Fibroblast of villous mesenchyme (primary cell): ENCODE results near the gene PRKN. TPM values are rescaled to one million over a fixed set of nuclear protein-coding genes. Genes with fewer than 3 reads are reported as not detected.

Experiments used
- DNase-seq: peaks from one replicate; pipeline ENCODE4 v3.0.0-alpha.2; 2010; ENCODE audit warnings: low read depth
- H3K4me3 ChIP-seq: 2 replicates; pipeline ENCODE4 v1.5.1; 2011; ENCODE audit warnings: low read depth, mild to moderate bottlenecking, low read length
- total RNA-seq: library from RNA; depleted of rRNA; stranded (reverse); fragments of >200 nt; gene quantifications from 2 replicates; pipeline ENCODE4 v1.2.3, GENCODE V29; 2012
- TF ChIP-seq, protein P1 (sequence below): IDR thresholded peaks from 2 replicates; pipeline ENCODE4 v1.5.1; 2012; ENCODE audit warnings: low read depth, mild to moderate bottlenecking, low read length; ENCODE audit not compliant: insufficient read depth

Gene PRKN
- total RNA-seq, 1 donor: 2.2 TPM

GRCh38 chr6:162055365-162055764 is 672.2 kb downstream of the PRKN start:
- no peak overlapping the region for H3K4me3 ChIP-seq
- DNase-seq: no peak
- TF ChIP-seq, protein P1, sequence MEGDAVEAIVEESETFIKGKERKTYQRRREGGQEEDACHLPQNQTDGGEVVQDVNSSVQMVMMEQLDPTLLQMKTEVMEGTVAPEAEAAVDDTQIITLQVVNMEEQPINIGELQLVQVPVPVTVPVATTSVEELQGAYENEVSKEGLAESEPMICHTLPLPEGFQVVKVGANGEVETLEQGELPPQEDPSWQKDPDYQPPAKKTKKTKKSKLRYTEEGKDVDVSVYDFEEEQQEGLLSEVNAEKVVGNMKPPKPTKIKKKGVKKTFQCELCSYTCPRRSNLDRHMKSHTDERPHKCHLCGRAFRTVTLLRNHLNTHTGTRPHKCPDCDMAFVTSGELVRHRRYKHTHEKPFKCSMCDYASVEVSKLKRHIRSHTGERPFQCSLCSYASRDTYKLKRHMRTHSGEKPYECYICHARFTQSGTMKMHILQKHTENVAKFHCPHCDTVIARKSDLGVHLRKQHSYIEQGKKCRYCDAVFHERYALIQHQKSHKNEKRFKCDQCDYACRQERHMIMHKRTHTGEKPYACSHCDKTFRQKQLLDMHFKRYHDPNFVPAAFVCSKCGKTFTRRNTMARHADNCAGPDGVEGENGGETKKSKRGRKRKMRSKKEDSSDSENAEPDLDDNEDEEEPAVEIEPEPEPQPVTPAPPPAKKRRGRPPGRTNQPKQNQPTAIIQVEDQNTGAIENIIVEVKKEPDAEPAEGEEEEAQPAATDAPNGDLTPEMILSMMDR: no peak

- TF ChIP-seq, protein P1: no peak
Measured at GRCh38 chr6:162053084-162053483, 674.5 kb downstream of the PRKN start.

DNA sequence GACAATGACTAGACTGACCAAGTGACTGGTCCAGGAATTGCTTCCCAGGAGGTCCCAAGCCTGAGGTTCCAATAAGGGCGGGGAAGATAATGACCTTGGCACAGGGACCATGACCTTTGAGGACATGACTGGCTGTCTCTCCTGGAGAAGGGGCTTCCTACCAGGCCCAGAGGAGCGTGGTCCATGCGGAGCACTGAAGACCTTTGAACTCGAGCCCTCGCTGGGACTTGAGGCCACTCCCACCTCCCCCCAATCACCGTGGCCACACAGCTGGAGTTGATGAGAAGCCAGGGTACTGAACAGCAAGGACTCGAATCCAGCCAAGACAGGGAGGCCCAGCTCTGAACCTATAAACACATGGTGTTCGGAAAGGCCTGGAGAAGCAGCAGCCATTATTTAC is 677.0 kb downstream of the PRKN start:
- TF ChIP-seq, protein P1: no peak
- DNase-seq: no peak
- no peak overlapping the region for H3K4me3 ChIP-seq

More at GRCh38 chr6:162053084-162053483, 674.5 kb downstream of the PRKN start:
- no peak overlapping the region for H3K4me3 ChIP-seq
- DNase-seq: no peak

GRCh38 chr6:162046324-162046723 is 681.2 kb downstream of the PRKN start:
- H3K4me3 ChIP-seq: no peak overlapping the region
- TF ChIP-seq, protein P1: no peak
- DNase-seq: no peak

DNA sequence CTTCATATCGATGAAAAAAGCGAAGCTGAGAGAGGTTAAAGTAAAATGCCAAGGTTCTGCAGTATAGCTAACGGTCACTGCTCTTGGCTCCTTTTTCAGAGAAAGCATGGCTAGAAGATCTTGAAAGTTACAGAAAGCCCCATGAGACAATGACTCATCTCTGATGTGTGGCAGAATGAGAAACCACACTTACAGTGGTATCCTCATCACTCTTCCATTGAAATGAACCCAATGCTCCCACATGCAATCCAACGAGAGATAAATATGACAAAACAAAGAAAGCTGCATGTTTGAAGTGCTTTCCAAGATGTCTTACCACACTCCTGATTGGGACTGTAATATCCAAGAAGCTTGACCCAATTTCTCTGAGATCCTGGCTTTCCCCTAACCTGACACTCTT is 694.9 kb downstream of the PRKN start:
- H3K4me3 ChIP-seq: no peak overlapping the region
- TF ChIP-seq, protein P1: no peak
- no peak for DNase-seq

- no peak for DNase-seq
- TF ChIP-seq, protein P1: no peak
- H3K4me3 ChIP-seq: no peak overlapping the region
Measured at GRCh38 chr6:162029873-162030576, 697.5 kb downstream of the PRKN start.

- TF ChIP-seq, protein P1: no peak
Measured at GRCh38 chr6:162026843-162027242, 700.7 kb downstream of the PRKN start.

More at GRCh38 chr6:162026843-162027242, 700.7 kb downstream of the PRKN start:
- H3K4me3 ChIP-seq: no peak overlapping the region
- DNase-seq: no peak
